ENCODE results near the gene SERPINC1.
"Not testable (repeated sequence)": the region's sequence is repeated elsewhere in the genome, so short reads cannot be mapped to it uniquely, and the experiment has no call there.

The SERPINC1 gene

DNA sequence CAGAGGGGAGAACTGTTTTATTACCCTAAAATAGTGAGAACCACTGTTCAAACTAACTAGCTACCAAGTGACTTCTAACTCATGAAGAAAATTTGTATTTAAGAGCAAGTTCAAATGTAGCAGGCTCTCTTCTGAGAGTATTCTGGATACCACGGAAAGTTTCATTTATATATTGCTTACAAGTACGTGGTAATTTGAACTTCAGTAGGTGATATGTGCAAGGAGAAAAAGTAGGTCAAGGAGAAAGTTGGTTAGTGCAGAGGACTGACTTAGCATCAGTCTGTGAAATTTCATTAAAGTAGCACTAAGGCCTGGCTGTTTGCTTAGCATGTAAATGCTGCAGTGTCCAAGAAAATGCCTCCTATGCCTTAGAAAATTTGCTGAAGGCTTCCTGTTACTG lies 16.7 kb downstream of the SERPINC1 start:
- H3K27ac ChIP-seq (ENCODE audit: insufficient read depth, low read length, poor library complexity, severe bottlenecking) = no peak overlapping the region
- no peak overlapping the region for H3K4me3 ChIP-seq (ENCODE audit: insufficient read depth, low read depth, low read length, poor library complexity, severe bottlenecking)
- no peak for DNase-seq
- H3K9me3 ChIP-seq (ENCODE audit: control insufficient read depth, low read length) = no peaks in the 10 kb centered on the region
- no peaks in the 10 kb centered on the region for H3K27me3 ChIP-seq (replicated peaks; ENCODE audit: control insufficient read depth, insufficient read depth, low read length, poor library complexity, severe bottlenecking)
- H3K4me1 ChIP-seq (ENCODE audit: control insufficient read depth, insufficient read depth, low read length, poor library complexity, severe bottlenecking) = no peaks in the 10 kb centered on the region
- H3K36me3 ChIP-seq (ENCODE audit: control insufficient read depth, insufficient read depth, low read length) = no peaks in the 10 kb centered on the region

- Histone ChIP-seq H3K36me3 (ENCODE audit: control insufficient read depth, insufficient read depth, low read length) (no peaks in the 10 kb centered on the region), H3K4me3 (ENCODE audit: insufficient read depth, low read depth, low read length, poor library complexity, severe bottlenecking) (no peak overlapping the region), H3K4me1 (ENCODE audit: control insufficient read depth, insufficient read depth, low read length, poor library complexity, severe bottlenecking) (no peaks in the 10 kb centered on the region), H3K27me3 (replicated peaks; ENCODE audit: control insufficient read depth, insufficient read depth, low read length, poor library complexity, severe bottlenecking) (no peaks in the 10 kb centered on the region), H3K9me3 (ENCODE audit: control insufficient read depth, low read length) (no peaks in the 10 kb centered on the region), H3K27ac (ENCODE audit: insufficient read depth, low read length, poor library complexity, severe bottlenecking) (no peak overlapping the region)
- no peak for DNase-seq
Measured at GRCh38 chr1:173894189-173894588, 22.9 kb downstream of the SERPINC1 start.

DNA sequence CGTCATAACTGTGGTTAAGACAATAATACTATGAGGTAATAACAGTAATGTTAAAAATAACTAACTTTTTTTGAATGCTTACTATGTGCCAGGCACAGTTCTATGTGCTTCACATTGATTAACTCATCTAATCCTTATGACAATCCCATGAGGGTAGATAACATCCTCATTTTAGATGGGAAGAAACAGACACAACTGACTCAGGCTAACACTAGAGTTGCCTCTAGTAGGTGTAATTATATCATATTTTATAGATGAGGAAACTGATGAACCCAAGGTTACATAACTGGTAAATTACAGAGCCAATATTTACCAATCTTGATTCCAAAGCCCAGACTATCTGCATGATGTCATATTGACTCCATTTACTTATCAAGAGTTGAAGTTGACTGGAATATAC lies 23.5 kb downstream of the SERPINC1 start:
- Histone ChIP-seq H3K4me3 (ENCODE audit: insufficient read depth, low read depth, low read length, poor library complexity, severe bottlenecking) (no peak overlapping the region), H3K27ac (ENCODE audit: insufficient read depth, low read length, poor library complexity, severe bottlenecking) (no peak overlapping the region), H3K36me3 (ENCODE audit: control insufficient read depth, insufficient read depth, low read length) (no peaks in the 10 kb centered on the region), H3K9me3 (ENCODE audit: control insufficient read depth, low read length) (no peaks in the 10 kb centered on the region), H3K4me1 (ENCODE audit: control insufficient read depth, insufficient read depth, low read length, poor library complexity, severe bottlenecking) (no peaks in the 10 kb centered on the region), H3K27me3 (replicated peaks; ENCODE audit: control insufficient read depth, insufficient read depth, low read length, poor library complexity, severe bottlenecking) (no peaks in the 10 kb centered on the region)
- DNase-seq = no peak

GRCh38 chr1:173889885-173890284 lies 27.2 kb downstream of the SERPINC1 start:
- H3K4me3 ChIP-seq (ENCODE audit: insufficient read depth, low read depth, low read length, poor library complexity, severe bottlenecking) = no peak overlapping the region
- H3K27ac ChIP-seq (ENCODE audit: insufficient read depth, low read length, poor library complexity, severe bottlenecking) = no peak overlapping the region
- peaks cover 20% of the 10 kb centered on the region for H3K36me3 ChIP-seq (ENCODE audit: control insufficient read depth, insufficient read depth, low read length)
- H3K27me3 ChIP-seq (replicated peaks; ENCODE audit: control insufficient read depth, insufficient read depth, low read length, poor library complexity, severe bottlenecking) = no peaks in the 10 kb centered on the region
- no peak for DNase-seq
- no peaks in the 10 kb centered on the region for H3K4me1 ChIP-seq (ENCODE audit: control insufficient read depth, insufficient read depth, low read length, poor library complexity, severe bottlenecking)
- no peaks in the 10 kb centered on the region for H3K9me3 ChIP-seq (ENCODE audit: control insufficient read depth, low read length)

GRCh38 chr1:173888749-173889148 lies 28.4 kb downstream of the SERPINC1 start:
- no peaks in the 10 kb centered on the region for H3K27me3 ChIP-seq (replicated peaks; ENCODE audit: control insufficient read depth, insufficient read depth, low read length, poor library complexity, severe bottlenecking)
- peaks cover 20% of the 10 kb centered on the region for H3K36me3 ChIP-seq (ENCODE audit: control insufficient read depth, insufficient read depth, low read length)
- no peak overlapping the region for H3K27ac ChIP-seq (ENCODE audit: insufficient read depth, low read length, poor library complexity, severe bottlenecking)
- no peak for DNase-seq
- H3K4me3 ChIP-seq (ENCODE audit: insufficient read depth, low read depth, low read length, poor library complexity, severe bottlenecking) = no peak overlapping the region
- H3K4me1 ChIP-seq (ENCODE audit: control insufficient read depth, insufficient read depth, low read length, poor library complexity, severe bottlenecking) = no peaks in the 10 kb centered on the region
- H3K9me3 ChIP-seq (ENCODE audit: control insufficient read depth, low read length) = no peaks in the 10 kb centered on the region

GRCh38 chr1:173887627-173888026 lies 29.5 kb downstream of the SERPINC1 start:
- H3K4me1 ChIP-seq (ENCODE audit: control insufficient read depth, insufficient read depth, low read length, poor library complexity, severe bottlenecking) = no peaks in the 10 kb centered on the region

DNA sequence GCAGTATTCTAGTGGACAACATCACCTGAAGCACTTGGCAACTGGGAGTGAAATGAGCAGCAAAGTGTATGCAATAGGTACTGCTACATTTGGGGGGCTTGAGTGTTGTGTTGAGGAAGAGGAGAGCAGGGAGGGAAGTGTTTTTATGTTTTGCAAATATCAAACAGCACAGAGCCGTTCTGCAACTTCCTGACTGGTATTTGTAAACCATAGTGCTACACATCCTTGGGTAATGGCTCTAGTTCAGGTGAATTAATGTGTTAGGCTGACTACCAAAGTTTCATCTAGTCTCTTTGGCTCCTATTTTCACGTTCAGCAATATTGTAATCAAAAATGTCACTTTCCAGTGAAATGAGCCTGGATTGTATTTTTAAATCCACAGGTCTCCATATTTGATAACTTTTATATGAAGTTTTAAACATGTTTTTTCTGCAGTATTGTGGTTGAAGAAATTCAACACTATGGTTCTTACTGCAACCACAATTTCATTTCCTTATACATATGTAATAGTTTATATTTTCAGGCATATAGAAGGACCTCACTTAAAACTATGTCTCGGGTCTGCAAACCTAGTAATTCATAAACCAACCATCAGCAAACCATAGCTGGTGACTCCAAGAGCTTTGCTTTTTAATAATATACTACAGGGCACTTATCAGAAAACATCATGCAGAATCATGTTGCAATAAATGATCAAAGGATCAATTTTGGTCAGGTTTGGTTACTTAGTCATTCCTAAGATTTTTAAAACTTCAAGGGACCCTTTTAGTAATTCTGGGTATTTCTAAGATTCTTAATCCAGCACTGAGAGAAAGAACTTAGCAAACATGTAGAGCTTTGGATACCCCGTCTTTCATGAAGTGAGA lies 30.1 kb downstream of the SERPINC1 start:
- Histone ChIP-seq H3K27me3 (replicated peaks; ENCODE audit: control insufficient read depth, insufficient read depth, low read length, poor library complexity, severe bottlenecking) (no peaks in the 10 kb centered on the region), H3K27ac (ENCODE audit: insufficient read depth, low read length, poor library complexity, severe bottlenecking) (no peak overlapping the region), H3K4me1 (ENCODE audit: control insufficient read depth, insufficient read depth, low read length, poor library complexity, severe bottlenecking) (no peaks in the 10 kb centered on the region), H3K9me3 (ENCODE audit: control insufficient read depth, low read length) (no peaks in the 10 kb centered on the region), H3K36me3 (ENCODE audit: control insufficient read depth, insufficient read depth, low read length) (peaks cover 20% of the 10 kb centered on the region), H3K4me3 (ENCODE audit: insufficient read depth, low read depth, low read length, poor library complexity, severe bottlenecking) (no peak overlapping the region)
- no peak for DNase-seq

More at GRCh38 chr1:173887627-173888026, 29.5 kb downstream of the SERPINC1 start:
- H3K27ac ChIP-seq (ENCODE audit: insufficient read depth, low read length, poor library complexity, severe bottlenecking) = no peak overlapping the region
- peaks cover 20% of the 10 kb centered on the region for H3K36me3 ChIP-seq (ENCODE audit: control insufficient read depth, insufficient read depth, low read length)
- H3K4me3 ChIP-seq (ENCODE audit: insufficient read depth, low read depth, low read length, poor library complexity, severe bottlenecking) = no peak overlapping the region
- H3K27me3 ChIP-seq (replicated peaks; ENCODE audit: control insufficient read depth, insufficient read depth, low read length, poor library complexity, severe bottlenecking) = no peaks in the 10 kb centered on the region
- H3K9me3 ChIP-seq (ENCODE audit: control insufficient read depth, low read length) = no peaks in the 10 kb centered on the region
- DNase-seq = no peak

GRCh38 chr1:173884701-173885100 lies 32.4 kb downstream of the SERPINC1 start:
- H3K27me3 ChIP-seq (replicated peaks; ENCODE audit: control insufficient read depth, insufficient read depth, low read length, poor library complexity, severe bottlenecking) = no peaks in the 10 kb centered on the region
- H3K4me1 ChIP-seq (ENCODE audit: control insufficient read depth, insufficient read depth, low read length, poor library complexity, severe bottlenecking) = no peaks in the 10 kb centered on the region
- no peaks in the 10 kb centered on the region for H3K9me3 ChIP-seq (ENCODE audit: control insufficient read depth, low read length)
- no peak for DNase-seq
- peaks cover 20% of the 10 kb centered on the region for H3K36me3 ChIP-seq (ENCODE audit: control insufficient read depth, insufficient read depth, low read length)
- no peak overlapping the region for H3K4me3 ChIP-seq (ENCODE audit: insufficient read depth, low read depth, low read length, poor library complexity, severe bottlenecking)
- no peak overlapping the region for H3K27ac ChIP-seq (ENCODE audit: insufficient read depth, low read length, poor library complexity, severe bottlenecking)

- H3K36me3 ChIP-seq (ENCODE audit: control insufficient read depth, insufficient read depth, low read length) = peaks cover 12% of the 10 kb centered on the region
- not testable (repeated sequence) for H3K4me3 ChIP-seq (ENCODE audit: insufficient read depth, low read depth, low read length, poor library complexity, severe bottlenecking); DNase-seq; H3K27ac ChIP-seq (ENCODE audit: insufficient read depth, low read length, poor library complexity, severe bottlenecking); H3K9me3 ChIP-seq (ENCODE audit: control insufficient read depth, low read length); H3K27me3 ChIP-seq (replicated peaks; ENCODE audit: control insufficient read depth, insufficient read depth, low read length, poor library complexity, severe bottlenecking); H3K4me1 ChIP-seq (ENCODE audit: control insufficient read depth, insufficient read depth, low read length, poor library complexity, severe bottlenecking)
Measured at GRCh38 chr1:173881117-173881516, 36.0 kb downstream of the SERPINC1 start.

DNA sequence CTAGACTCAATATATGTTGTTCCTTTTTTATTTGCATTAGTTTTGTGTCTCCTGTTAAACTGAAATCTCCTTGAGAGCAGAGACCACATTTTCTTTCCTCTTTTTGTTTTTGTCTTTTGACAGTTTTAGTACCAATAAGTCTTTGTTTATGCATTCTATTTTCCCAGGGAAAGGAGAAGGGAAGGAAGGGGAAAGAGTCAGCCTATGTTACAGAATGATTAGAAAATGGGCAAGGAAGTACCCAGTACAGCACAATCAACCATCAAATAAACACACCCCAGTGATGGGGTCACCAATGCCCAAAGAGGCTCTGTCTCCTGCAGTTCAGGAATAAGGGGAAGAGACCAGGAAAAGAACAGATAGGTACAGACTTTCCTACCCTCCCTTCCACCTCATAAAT lies 38.9 kb downstream of the SERPINC1 start:
- Histone ChIP-seq H3K4me1 (ENCODE audit: control insufficient read depth, insufficient read depth, low read length, poor library complexity, severe bottlenecking) (no peaks in the 10 kb centered on the region), H3K27ac (ENCODE audit: insufficient read depth, low read length, poor library complexity, severe bottlenecking) (no peak overlapping the region), H3K27me3 (replicated peaks; ENCODE audit: control insufficient read depth, insufficient read depth, low read length, poor library complexity, severe bottlenecking) (no peaks in the 10 kb centered on the region), H3K36me3 (ENCODE audit: control insufficient read depth, insufficient read depth, low read length) (peaks cover 4% of the 10 kb centered on the region), H3K4me3 (ENCODE audit: insufficient read depth, low read depth, low read length, poor library complexity, severe bottlenecking) (no peak overlapping the region), H3K9me3 (ENCODE audit: control insufficient read depth, low read length) (no peaks in the 10 kb centered on the region)
- no peak for DNase-seq
